Fibroblast of lung (primary cell): ENCODE measurements around the gene SLC6A8. TPM values are rescaled to one million over a fixed set of nuclear protein-coding genes. Genes with fewer than 3 reads are reported as not detected.
"Not testable (repeated sequence)": the region's sequence is repeated elsewhere in the genome, so short reads cannot be mapped to it uniquely, and the experiment has no call there.

Experiments
- DNase-seq, 2 donors: peaks; one replicate each; pipeline versions ENCODE4 v3.0.0 to v3.0.0-alpha.2; 2010; ENCODE audit warnings: low read depth in 2 of 2
- H2AFZ ChIP-seq: 2 replicates; pipeline ENCODE4 v1.5.1; 2012; ENCODE audit warnings: low read length, control low read depth, inconsistent platforms
- H3K27ac ChIP-seq: 2 replicates; pipeline ENCODE4 v1.5.1; 2011; ENCODE audit warnings: low read length, control low read depth; ENCODE audit not compliant: insufficient read depth
- H3K27me3 ChIP-seq: 2 replicates; pipeline ENCODE4 v1.5.1; 2011; ENCODE audit warnings: mild to moderate bottlenecking, low read length; ENCODE audit not compliant: control insufficient read depth, insufficient read depth
- H3K36me3 ChIP-seq: 2 replicates; pipeline ENCODE4 v1.5.1; 2011; ENCODE audit warnings: low read length; ENCODE audit not compliant: control insufficient read depth, insufficient read depth
- H3K4me1 ChIP-seq: 2 replicates; pipeline ENCODE4 v1.5.1; 2011; ENCODE audit warnings: low read length; ENCODE audit not compliant: control insufficient read depth, insufficient read depth; ENCODE audit errors: extremely low read depth
- H3K4me2 ChIP-seq: 2 replicates; pipeline ENCODE4 v1.5.1; 2011; ENCODE audit warnings: low read length, control low read depth; ENCODE audit not compliant: insufficient read depth; ENCODE audit errors: extremely low read depth
- H3K4me3 ChIP-seq, 4 experiments: fragments of 200-600 bp in 1 of 4; sonication (generic) in 1 of 4; replicated peaks in 1 of 4; 2 replicates each; pipeline ENCODE4 v1.5.1; 2011 to 2016; ENCODE audit warnings: low read length in 4 of 4, low read depth in 3 of 4, mild to moderate bottlenecking in 3 of 4, control low read depth in 2 of 4, inconsistent platforms in 1 of 4, mixed read lengths in 1 of 4; ENCODE audit not compliant: insufficient read depth in 1 of 4; ENCODE audit errors: control extremely low read depth in 1 of 4
- H3K79me2 ChIP-seq: 2 replicates; pipeline ENCODE4 v1.5.1; 2012; ENCODE audit warnings: mild to moderate bottlenecking, low read length, inconsistent platforms; ENCODE audit not compliant: control insufficient read depth, insufficient read depth
- H3K9ac ChIP-seq: 2 replicates; pipeline ENCODE4 v1.5.1; 2011; ENCODE audit warnings: mild to moderate bottlenecking, low read length, control low read depth; ENCODE audit not compliant: insufficient read depth
- H3K9me3 ChIP-seq: 2 replicates; pipeline ENCODE4 v1.5.1; 2012; ENCODE audit warnings: low read depth, low read length; ENCODE audit not compliant: control insufficient read depth, insufficient read depth
- H4K20me1 ChIP-seq: 2 replicates; pipeline ENCODE4 v1.5.1; 2011; ENCODE audit warnings: low read length; ENCODE audit not compliant: control insufficient read depth, insufficient read depth; ENCODE audit errors: extremely low read depth
- CTCF ChIP-seq, 2 donors: IDR thresholded peaks in 1 of 2; conservative IDR thresholded peaks in 1 of 2; 1 replicate in 1 of 2; 2 replicates in 1 of 2; pipeline ENCODE4 v1.5.1; 2011 to 2012; ENCODE audit warnings: low read length in 2 of 2, control low read depth in 1 of 2, inconsistent platforms in 1 of 2, low read depth in 1 of 2, mild to moderate bottlenecking in 1 of 2
- EZH2 ChIP-seq: IDR thresholded peaks from 2 replicates; pipeline ENCODE4 v1.5.1; 2012; ENCODE audit warnings: low read length, control low read depth, mild to moderate bottlenecking; ENCODE audit errors: missing control alignments
- polyA plus RNA-seq, 2 donors: library from polyadenylated mRNA; depleted of rRNA in 1 of 2; stranded (reverse) in 1 of 2; unstranded in 1 of 2; fragments of >200 nt; gene quantifications; 2 replicates each; pipeline ENCODE4 v1.2.1, GENCODE V29; 2011 to 2012; ENCODE audit warnings: missing spikeins in 1 of 2
- total RNA-seq: library from RNA; depleted of rRNA; stranded (reverse); fragments of >200 nt; gene quantifications from 2 replicates; pipeline ENCODE4 v1.2.1, GENCODE V29; 2014

Gene SLC6A8
- total and polyA plus RNA-seq, 2 donors (not counting 1 experiment from before 2014, with no cell fraction given), result 7.7 to 11.1 TPM

- Histone ChIP-seq H3K9ac (no peak overlapping the region), H3K79me2 (no peaks in the 10 kb centered on the region), H2AFZ (no peak overlapping the region), H3K4me3 (no peak overlapping the region), H4K20me1 (no peaks in the 10 kb centered on the region), H3K4me2 (no peak overlapping the region), H3K27me3 (no peaks in the 10 kb centered on the region), H3K27ac (no peak overlapping the region), H3K4me1 (no peaks in the 10 kb centered on the region), H3K36me3 (no peaks in the 10 kb centered on the region), H3K9me3 (no peaks in the 10 kb centered on the region)
- TF ChIP-seq EZH2 (no peak), CTCF (conservative IDR thresholded peaks at IDR 0.05 in 1 of 2, IDR thresholded peaks at IDR 0.05 in 1 of 2; ENCODE audit: low read depth in 1 of 2, low read length in 2 of 2) (no peak)
- no peak for DNase-seq
Measured at GRCh38 chrX:153692003-153692402, 4.3 kb downstream of the SLC6A8 start.

- no peak for DNase-seq
- no peak for TF ChIP-seq CTCF (conservative IDR thresholded peaks at IDR 0.05 in 1 of 2, IDR thresholded peaks at IDR 0.05 in 1 of 2; ENCODE audit: low read depth in 1 of 2, low read length in 2 of 2)
- TF ChIP-seq EZH2, result no peak
Measured at GRCh38 chrX:153692611-153693156, 5.0 kb downstream of the SLC6A8 start.

GRCh38 chrX:153693216-153694086, 5.7 kb downstream of the SLC6A8 start:
- H3K9me3 ChIP-seq, result no peaks in the 10 kb centered on the region
- H3K4me2 ChIP-seq, result no peak overlapping the region
- H4K20me1 ChIP-seq, result no peaks in the 10 kb centered on the region
- TF ChIP-seq CTCF (conservative IDR thresholded peaks at IDR 0.05 in 1 of 2, IDR thresholded peaks at IDR 0.05 in 1 of 2; ENCODE audit: low read depth in 1 of 2, low read length in 2 of 2) (no peak), EZH2 (no peak)
- DNase-seq, result no peak
- H3K4me1 ChIP-seq, result no peaks in the 10 kb centered on the region
- no peaks in the 10 kb centered on the region for H3K36me3 ChIP-seq
- H3K27ac ChIP-seq, result no peak overlapping the region
- no peak overlapping the region for H3K9ac ChIP-seq
- no peak overlapping the region for H3K4me3 ChIP-seq
- H2AFZ ChIP-seq, result no peak overlapping the region
- no peaks in the 10 kb centered on the region for H3K79me2 ChIP-seq
- H3K27me3 ChIP-seq, result no peaks in the 10 kb centered on the region

More at GRCh38 chrX:153692611-153693156, 5.0 kb downstream of the SLC6A8 start:
- no peak overlapping the region for H3K4me3 ChIP-seq
- H3K27me3 ChIP-seq, result no peaks in the 10 kb centered on the region
- no peaks in the 10 kb centered on the region for H3K9me3 ChIP-seq
- no peak overlapping the region for H3K4me2 ChIP-seq
- no peak overlapping the region for H3K9ac ChIP-seq
- H4K20me1 ChIP-seq, result no peaks in the 10 kb centered on the region
- no peak overlapping the region for H3K27ac ChIP-seq
- no peak overlapping the region for H2AFZ ChIP-seq
- H3K36me3 ChIP-seq, result no peaks in the 10 kb centered on the region
- H3K4me1 ChIP-seq, result no peaks in the 10 kb centered on the region
- H3K79me2 ChIP-seq, result no peaks in the 10 kb centered on the region

GRCh38 chrX:153694256-153694655, 6.5 kb downstream of the SLC6A8 start:
- not testable (repeated sequence) for H3K4me1 ChIP-seq, H3K79me2 ChIP-seq

More at GRCh38 chrX:153694256-153694655, 6.5 kb downstream of the SLC6A8 start:
- not testable (repeated sequence) for H4K20me1 ChIP-seq, H3K4me2 ChIP-seq, H3K4me3 ChIP-seq, H3K9me3 ChIP-seq, H3K27ac ChIP-seq, H3K9ac ChIP-seq, H3K36me3 ChIP-seq, DNase-seq, H3K27me3 ChIP-seq, H2AFZ ChIP-seq
